Measurements from ENCODE around the gene ADCY2. TPM values are rescaled to one million over a fixed set of nuclear protein-coding genes. Genes with fewer than 3 reads are reported as not detected.

The ADCY2 gene
- total RNA-seq, 1 donor from 2014 or later = 4.5 TPM

GRCh38 chr5:7671381-7671993, 275.5 kb downstream of the ADCY2 start:
- H3K4me3 Mint-ChIP-seq (ENCODE audit: low read depth) = no peak overlapping the region
- no peak overlapping the region for H3K27ac Mint-ChIP-seq
- H3K9me3 Mint-ChIP-seq (ENCODE audit: low read depth) = peaks cover 5% of the 10 kb centered on the region
- no peak for DNase-seq (ENCODE audit: low spot score, unreplicated experiment)
- peaks cover 1% of the 10 kb centered on the region for H3K36me3 Mint-ChIP-seq (ENCODE audit: insufficient read depth)
- no peak for TF ChIP-seq CTCF (IDR thresholded peaks at IDR 0.05; ENCODE audit: unreplicated experiment)
- peaks cover 1% of the 10 kb centered on the region for H3K4me1 Mint-ChIP-seq (ENCODE audit: low read depth)
- H3K27me3 Mint-ChIP-seq = no peaks in the 10 kb centered on the region

GRCh38 chr5:7673658-7674057, 277.7 kb downstream of the ADCY2 start:
- Mint-ChIP-seq H3K27ac (no peak overlapping the region), H3K36me3 (ENCODE audit: insufficient read depth) (peaks cover 1% of the 10 kb centered on the region), H3K4me3 (ENCODE audit: low read depth) (no peak overlapping the region), H3K4me1 (ENCODE audit: low read depth) (peaks cover 1% of the 10 kb centered on the region), H3K9me3 (ENCODE audit: low read depth) (peaks cover 5% of the 10 kb centered on the region), H3K27me3 (no peaks in the 10 kb centered on the region)
- DNase-seq (ENCODE audit: low spot score, unreplicated experiment) = no peak
- no peak for TF ChIP-seq CTCF (IDR thresholded peaks at IDR 0.05; ENCODE audit: unreplicated experiment)

GRCh38 chr5:7676455-7676854, 280.5 kb downstream of the ADCY2 start:
- H3K36me3 Mint-ChIP-seq (ENCODE audit: insufficient read depth) = no peaks in the 10 kb centered on the region
- TF ChIP-seq CTCF (IDR thresholded peaks at IDR 0.05; ENCODE audit: unreplicated experiment) = no peak
- H3K9me3 Mint-ChIP-seq (ENCODE audit: low read depth) = no peaks in the 10 kb centered on the region
- DNase-seq (ENCODE audit: low spot score, unreplicated experiment) = no peak
- H3K27ac Mint-ChIP-seq = no peak overlapping the region
- H3K27me3 Mint-ChIP-seq = peaks cover 10% of the 10 kb centered on the region
- peaks cover under 1% of the 10 kb centered on the region for H3K4me1 Mint-ChIP-seq (ENCODE audit: low read depth)
- H3K4me3 Mint-ChIP-seq (ENCODE audit: low read depth) = no peak overlapping the region

GRCh38 chr5:7678030-7678429, 282.1 kb downstream of the ADCY2 start:
- Mint-ChIP-seq H3K4me3 (ENCODE audit: low read depth) (no peak overlapping the region), H3K4me1 (ENCODE audit: low read depth) (no peaks in the 10 kb centered on the region), H3K27ac (no peak overlapping the region), H3K9me3 (ENCODE audit: low read depth) (no peaks in the 10 kb centered on the region), H3K36me3 (ENCODE audit: insufficient read depth) (no peaks in the 10 kb centered on the region), H3K27me3 (peaks cover 13% of the 10 kb centered on the region)
- no peak for TF ChIP-seq CTCF (IDR thresholded peaks at IDR 0.05; ENCODE audit: unreplicated experiment)
- DNase-seq (ENCODE audit: low spot score, unreplicated experiment) = no peak

- Mint-ChIP-seq H3K36me3 (ENCODE audit: insufficient read depth) (no peaks in the 10 kb centered on the region), H3K9me3 (ENCODE audit: low read depth) (no peaks in the 10 kb centered on the region), H3K4me3 (ENCODE audit: low read depth) (no peak overlapping the region), H3K27me3 (peaks cover 13% of the 10 kb centered on the region), H3K27ac (no peak overlapping the region), H3K4me1 (ENCODE audit: low read depth) (no peaks in the 10 kb centered on the region)
- no peak for DNase-seq (ENCODE audit: low spot score, unreplicated experiment)
- TF ChIP-seq CTCF (IDR thresholded peaks at IDR 0.05; ENCODE audit: unreplicated experiment) = no peak
Observed at GRCh38 chr5:7679663-7680062, 283.7 kb downstream of the ADCY2 start.
